A673 (cell line): ENCODE measurements around the gene TRAPPC2L. TPM values are rescaled to one million over a fixed set of nuclear protein-coding genes. Genes with fewer than 3 reads are reported as not detected.

Experiments
- BruUV-seq: library from RNA; stranded (reverse); fragments of 400-500 nt; replicated peaks from 2 replicates; lab custom pipeline; 2021; lab: Mats Ljungman, UMichigan
- CTCF ChIA-PET: fragments of 300-600 bp; sonication (Branson Sonifier 250); formaldehyde crosslinking; loops from one replicate; lab custom pipeline; 2022; ENCODE audit warnings: antibody characterized with exemption; lab: Charles Lee
- POLR2A ChIA-PET: fragments of 300-600 bp; sonication (Branson Sonifier 250); formaldehyde crosslinking; loops from one replicate; lab custom pipeline; 2022; ENCODE audit warnings: antibody characterized with exemption; ENCODE audit not compliant: low non-redundant PET; lab: Charles Lee
- DNase-seq: peaks from one replicate; pipeline ENCODE4 v3.0.0-alpha.2; 2015; ENCODE audit warnings: low spot score
- H3K27ac ChIP-seq: fragments of 200-600 bp; sonication (generic); 2 replicates; pipeline ENCODE4 v1.5.1; 2016; ENCODE audit warnings: mixed run types, low read depth, mild to moderate bottlenecking, mixed read lengths, antibody characterized with exemption, low read length; ENCODE audit not compliant: poor library complexity, severe bottlenecking
- H3K27me3 ChIP-seq: fragments of 200-600 bp; sonication (generic); replicated peaks from 2 replicates; pipeline ENCODE4 v1.6.1; 2017; ENCODE audit warnings: mixed run types, low read depth, mild to moderate bottlenecking, mixed read lengths, antibody characterized with exemption, low read length; ENCODE audit not compliant: insufficient read depth, poor library complexity
- H3K36me3 ChIP-seq: fragments of 200-600 bp; sonication (generic); 2 replicates; pipeline ENCODE4 v1.6.1; 2016; ENCODE audit warnings: mixed run types, mild to moderate bottlenecking, mixed read lengths, antibody characterized with exemption, low read length; ENCODE audit not compliant: insufficient read depth, poor library complexity, severe bottlenecking
- H3K4me1 ChIP-seq: fragments of 200-600 bp; sonication (generic); 2 replicates; pipeline ENCODE4 v1.6.1; 2017; ENCODE audit warnings: mixed run types, mild to moderate bottlenecking, mixed read lengths, antibody characterized with exemption, low read length; ENCODE audit not compliant: insufficient read depth, poor library complexity, severe bottlenecking
- H3K4me3 ChIP-seq: fragments of 200-600 bp; sonication (generic); 2 replicates; pipeline ENCODE4 v1.5.1; 2016; ENCODE audit warnings: low read depth, mixed run types, mild to moderate bottlenecking, mixed read lengths, low read length; ENCODE audit not compliant: poor library complexity, severe bottlenecking
- H3K9me3 ChIP-seq: fragments of 200-600 bp; sonication (generic); 2 replicates; pipeline ENCODE4 v1.6.1; 2016; ENCODE audit warnings: mixed run types, low read depth, mild to moderate bottlenecking, mixed read lengths, antibody characterized with exemption, low read length; ENCODE audit not compliant: poor library complexity, severe bottlenecking
- CTCF ChIP-seq: fragments of 300-800, 200-600 bp; sonication (generic); conservative IDR thresholded peaks from 2 replicates; pipeline ENCODE4 v1.5.1; 2017; ENCODE audit warnings: low read depth, mild to moderate bottlenecking, antibody characterized with exemption, low read length, moderate library complexity, mixed read lengths
- EZH2 ChIP-seq: fragments of 200-600 bp; sonication (generic); IDR thresholded peaks from 2 replicates; pipeline ENCODE4 v1.6.1; 2017; ENCODE audit warnings: borderline replicate concordance, low read depth, mild to moderate bottlenecking, mixed read lengths, antibody characterized with exemption, low read length; ENCODE audit not compliant: poor library complexity, severe bottlenecking
- intact Hi-C: fragments of 100-400 bp; cut with micrococcal nuclease; formaldehyde crosslinking; loops from one replicate; pipeline ENCODE4 v1.10.0; 2022; ENCODE audit not compliant: unreplicated experiment
- total RNA-seq: library from RNA; stranded (reverse); gene quantifications from 2 replicates; pipeline ENCODE4 v1.2.3, GENCODE V29; 2021

Gene TRAPPC2L
- total RNA-seq, 1 experiment from 2014 or later: 98.6 TPM

GRCh38 chr16:88878356-88878755, 21.4 kb downstream of the TRAPPC2L start:
- no TSS peak for BruUV-seq
- Histone ChIP-seq H3K27me3 (no peaks in the 10 kb centered on the region), H3K4me3 (no peak overlapping the region), H3K9me3 (no peaks in the 10 kb centered on the region), H3K4me1 (no peaks in the 10 kb centered on the region), H3K27ac (no peak overlapping the region), H3K36me3 (no peaks in the 10 kb centered on the region)
- POLR2A ChIA-PET: no interaction called here
- TF ChIP-seq EZH2 (no peak), CTCF (no peak)
- CTCF ChIA-PET: no interaction called here
- DNase-seq: no peak
- intact Hi-C loops: no loop called here

GRCh38 chr16:88878967-88879787, 22.2 kb downstream of the TRAPPC2L start:
- CTCF ChIA-PET: no interaction called here
- TF ChIP-seq CTCF: no peak
- no peak for TF ChIP-seq EZH2
- POLR2A ChIA-PET: no interaction called here

GRCh38 chr16:88879788-88880055, 22.8 kb downstream of the TRAPPC2L start:
- no TSS peak for BruUV-seq
- H3K27ac ChIP-seq: no peak overlapping the region
- intact Hi-C loops: no loop called here
- no peaks in the 10 kb centered on the region for H3K9me3 ChIP-seq
- POLR2A ChIA-PET: no interaction called here
- no peak for TF ChIP-seq CTCF
- TF ChIP-seq EZH2: no peak
- H3K27me3 ChIP-seq: no peaks in the 10 kb centered on the region
- H3K4me3 ChIP-seq: no peak overlapping the region
- CTCF ChIA-PET: no interaction called here
- no peak for DNase-seq
- H3K4me1 ChIP-seq: no peaks in the 10 kb centered on the region
- no peaks in the 10 kb centered on the region for H3K36me3 ChIP-seq

More at GRCh38 chr16:88878967-88879787, 22.2 kb downstream of the TRAPPC2L start:
- BruUV-seq: no TSS peak
- Histone ChIP-seq H3K36me3 (no peaks in the 10 kb centered on the region), H3K4me1 (no peaks in the 10 kb centered on the region), H3K27ac (no peak overlapping the region), H3K27me3 (no peaks in the 10 kb centered on the region), H3K4me3 (no peak overlapping the region), H3K9me3 (no peaks in the 10 kb centered on the region)
- no peak for DNase-seq
- intact Hi-C loops: no loop called here
